Brain pericyte (primary cell): Measurements from ENCODE around the gene TSR1.

ENCODE experiments used
- DNase-seq: peaks from one replicate; pipeline ENCODE4 v3.0.0-alpha.2; 2012; ENCODE audit warnings: low read depth, low spot score

The TSR1 gene

GRCh38 chr17:2369039-2369438 is 32.8 kb upstream of the TSR1 start:
- no peak for DNase-seq

GRCh38 chr17:2368359-2368758 is 32.1 kb upstream of the TSR1 start:
- no peak for DNase-seq

- DNase-seq, result no peak
Measured at GRCh38 chr17:2366747-2367494, 30.7 kb upstream of the TSR1 start.

- DNase-seq, result no peak
Measured at GRCh38 chr17:2365132-2365531, 28.9 kb upstream of the TSR1 start.

GRCh38 chr17:2364763-2365116 is 28.5 kb upstream of the TSR1 start:
- no peak for DNase-seq

- DNase-seq, result no peak
Measured at GRCh38 chr17:2363851-2364762, 27.9 kb upstream of the TSR1 start.

GRCh38 chr17:2363318-2363717 is 27.1 kb upstream of the TSR1 start:
- DNase-seq, result no peak

GRCh38 chr17:2362881-2363280 is 26.6 kb upstream of the TSR1 start:
- no peak for DNase-seq

- no peak for DNase-seq
Measured at GRCh38 chr17:2362416-2362815, 26.2 kb upstream of the TSR1 start.

- no peak for DNase-seq
Measured at GRCh38 chr17:2362016-2362415, 25.8 kb upstream of the TSR1 start.

- DNase-seq, result no peak
Measured at GRCh38 chr17:2361010-2361760, 24.9 kb upstream of the TSR1 start.

- DNase-seq, result no peak
Measured at GRCh38 chr17:2357931-2358434, 21.7 kb upstream of the TSR1 start.

- no peak for DNase-seq
Measured at GRCh38 chr17:2357237-2357636, 21.0 kb upstream of the TSR1 start.

- no peak for DNase-seq
Measured at GRCh38 chr17:2354311-2354710, 18.1 kb upstream of the TSR1 start.

GRCh38 chr17:2351269-2351668 is 15.0 kb upstream of the TSR1 start:
- DNase-seq, result no peak

GRCh38 chr17:2347805-2348685 is 11.8 kb upstream of the TSR1 start:
- peak; percentile 78 for DNase-seq

- no peak for DNase-seq
Measured at GRCh38 chr17:2346475-2346874, 10.2 kb upstream of the TSR1 start.

- no peak for DNase-seq
Measured at GRCh38 chr17:2344528-2344927, 8.3 kb upstream of the TSR1 start.

GRCh38 chr17:2343421-2343820 is 7.2 kb upstream of the TSR1 start:
- no peak for DNase-seq

GRCh38 chr17:2338315-2338657 is 2.0 kb upstream of the TSR1 start:
- no peak for DNase-seq
